Stimulated activated CD8-positive, alpha-beta memory T cell treated with anti-CD3 and anti-CD28 coated beads, Interleukin-15, amount 100 ng/mL, for 48 hours (primary cell): Measurements from ENCODE around the gene BTG2.

ENCODE experiments used
- DNase-seq, 2 donors: peaks; one replicate each; pipeline ENCODE4 v3.0.0-alpha.2; 2020; ENCODE audit warnings: low read depth in 2 of 2

Gene BTG2

GRCh38 chr1:203276408-203276807 is 28.9 kb upstream of the BTG2 start:
- DNase-seq = no peak

GRCh38 chr1:203276916-203277545 is 28.3 kb upstream of the BTG2 start:
- no peak for DNase-seq

GRCh38 chr1:203278082-203278884 is 27.0 kb upstream of the BTG2 start:
- DNase-seq = no peak

GRCh38 chr1:203278885-203279406 is 26.4 kb upstream of the BTG2 start:
- DNase-seq = no peak

- no peak for DNase-seq
Observed at GRCh38 chr1:203280061-203280460, 25.3 kb upstream of the BTG2 start.

GRCh38 chr1:203281033-203281432 is 24.3 kb upstream of the BTG2 start:
- no peak for DNase-seq

GRCh38 chr1:203281851-203282661 is 23.3 kb upstream of the BTG2 start:
- DNase-seq = no peak

GRCh38 chr1:203282720-203283542 is 22.4 kb upstream of the BTG2 start:
- no peak for DNase-seq

GRCh38 chr1:203283597-203283996 is 21.7 kb upstream of the BTG2 start:
- DNase-seq = no peak

GRCh38 chr1:203284411-203285123 is 20.8 kb upstream of the BTG2 start:
- DNase-seq = no peak

GRCh38 chr1:203286161-203286984 is 18.9 kb upstream of the BTG2 start:
- no peak for DNase-seq

- DNase-seq = peak; percentile 68 to 76
Observed at GRCh38 chr1:203287109-203287893, 18.0 kb upstream of the BTG2 start.

- no peak for DNase-seq
Observed at GRCh38 chr1:203287898-203288297, 17.4 kb upstream of the BTG2 start.

GRCh38 chr1:203288400-203288799 is 16.9 kb upstream of the BTG2 start:
- DNase-seq = no peak

- DNase-seq = peak; percentile 87 to 90
Observed at GRCh38 chr1:203289281-203289981, 15.9 kb upstream of the BTG2 start.

GRCh38 chr1:203289982-203290260 is 15.4 kb upstream of the BTG2 start:
- no peak for DNase-seq

GRCh38 chr1:203290261-203291089 is 14.8 kb upstream of the BTG2 start:
- peak; percentile 94 to 97 for DNase-seq
